NCI-H345 (cell line): ENCODE results near the gene PHC3.

Experiments used
- DNase-seq: peaks from one replicate; lab custom pipeline; 2025; lab: John Stamatoyannopoulos, UW

PHC3 gene

DNA sequence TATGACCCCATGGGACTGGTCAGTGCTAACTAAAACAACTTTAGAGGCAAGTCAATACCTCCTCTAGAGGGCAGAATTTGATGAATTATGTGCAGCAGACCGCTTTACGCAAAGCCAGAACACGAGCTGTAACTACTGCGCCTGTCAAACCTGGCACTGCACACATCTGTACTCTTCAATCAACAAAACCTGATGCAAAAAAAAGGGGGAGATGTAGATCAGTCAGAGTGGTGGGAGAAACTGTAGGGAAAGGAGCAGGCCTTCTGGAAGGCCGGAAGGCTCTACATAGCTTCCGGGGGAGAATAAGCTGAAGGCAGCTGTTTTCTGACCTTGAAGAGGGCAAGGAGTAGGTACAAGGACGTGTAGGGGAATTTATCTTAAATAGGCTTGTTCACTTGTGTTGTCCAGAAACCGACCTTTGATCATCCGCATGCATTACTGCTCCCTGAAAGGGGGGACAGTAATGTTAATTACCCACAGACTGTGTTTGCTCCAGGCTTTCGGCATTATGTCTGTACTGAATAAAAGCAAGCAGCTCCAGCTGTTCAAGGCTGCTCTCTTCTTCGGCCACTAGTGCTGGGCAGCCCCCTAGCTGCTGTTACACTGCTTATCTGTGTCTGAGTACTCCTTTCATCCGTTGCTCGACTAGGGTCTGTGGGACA is 102.8 kb downstream of the PHC3 start:
- DNase-seq: no peak

- no peak for DNase-seq
Measured at GRCh38 chr3:170077361-170077760, 104.2 kb downstream of the PHC3 start.

DNA sequence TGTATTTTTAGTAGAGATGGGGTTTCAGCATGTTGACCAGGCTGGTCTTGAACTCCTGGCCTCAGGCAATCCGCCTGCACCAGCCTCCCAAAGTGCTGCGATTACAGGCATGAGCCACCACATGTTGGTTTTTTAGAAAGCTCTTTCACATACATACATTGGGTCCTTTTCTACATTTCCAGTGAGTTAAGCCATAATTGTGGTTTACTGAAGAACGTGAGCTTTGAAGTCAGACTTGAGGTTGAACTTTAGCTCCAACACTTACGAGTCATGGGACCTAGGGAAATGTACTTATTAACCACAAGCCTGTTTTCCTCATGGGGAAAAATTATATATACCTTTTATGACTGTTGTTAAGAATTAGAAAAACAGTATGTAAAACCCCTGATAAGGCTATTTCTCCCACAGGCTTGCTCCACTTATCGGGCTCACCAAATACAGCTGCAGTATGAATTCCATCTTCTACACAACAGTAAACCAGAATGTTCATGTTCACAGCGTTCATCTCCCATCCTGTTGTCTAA is 104.8 kb downstream of the PHC3 start:
- no peak for DNase-seq

- DNase-seq: no peak
Measured at GRCh38 chr3:170075441-170076091, 106.0 kb downstream of the PHC3 start.

DNA sequence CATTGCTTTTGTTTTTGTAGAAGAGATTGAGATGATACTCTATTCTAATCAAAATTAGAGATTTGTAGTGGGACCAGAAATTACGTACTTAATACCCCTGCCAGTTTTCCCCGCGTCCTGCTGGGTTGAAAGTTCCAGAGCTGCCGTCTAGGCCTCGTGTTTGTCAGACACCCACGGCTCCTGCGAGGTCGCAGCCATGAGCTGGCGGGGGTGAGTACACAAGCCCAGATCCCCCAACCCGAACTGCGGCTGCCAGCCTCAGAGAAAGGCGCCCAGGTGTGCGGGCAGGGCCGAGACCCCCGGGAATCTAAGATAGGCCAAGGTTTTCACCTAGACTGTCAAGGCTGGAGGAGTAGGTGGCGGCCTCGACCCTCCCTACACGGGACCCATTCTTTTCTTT is 117.4 kb downstream of the PHC3 start:
- no peak for DNase-seq

DNA sequence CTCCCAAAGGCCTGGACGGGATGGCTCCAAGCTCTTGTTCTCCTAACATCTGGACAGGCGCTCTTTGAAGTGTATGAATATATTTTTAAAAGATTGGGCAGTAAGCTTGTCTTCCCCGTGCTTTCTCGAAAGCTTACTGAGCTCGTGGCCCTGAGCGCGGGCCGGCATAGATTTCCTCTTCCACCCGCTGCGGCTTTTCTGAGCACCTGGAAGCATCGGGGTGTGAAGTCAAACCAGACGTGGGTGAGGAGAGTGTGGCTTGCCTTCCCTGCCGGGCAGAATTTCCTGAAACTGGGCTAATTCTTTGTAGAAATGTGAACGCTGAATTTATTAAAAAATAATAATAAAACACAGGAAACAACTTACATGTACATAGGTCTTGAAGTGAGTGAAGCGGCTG is 117.8 kb downstream of the PHC3 start:
- DNase-seq: no peak

DNA sequence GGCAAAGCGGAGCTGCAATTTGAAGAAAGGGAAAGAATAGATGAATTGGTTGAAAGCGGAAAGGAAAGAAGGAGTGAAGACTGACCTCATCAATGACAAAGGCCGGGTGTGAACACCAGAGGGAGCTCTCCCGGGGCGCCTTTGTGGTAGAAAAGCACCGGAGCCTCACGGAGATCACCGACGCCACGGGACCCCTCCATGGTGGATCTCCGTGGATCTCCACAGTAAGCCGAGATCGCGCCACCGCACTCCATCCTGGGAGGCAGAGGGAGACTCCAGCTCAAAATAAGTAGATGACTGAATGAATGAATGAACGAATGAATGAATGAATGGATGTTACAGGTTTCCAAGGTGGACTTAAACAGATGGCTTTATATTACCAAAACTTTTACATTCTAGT is 118.8 kb downstream of the PHC3 start:
- no peak for DNase-seq

- no peak for DNase-seq
Measured at GRCh38 chr3:170062068-170062467, 119.5 kb downstream of the PHC3 start.

DNA sequence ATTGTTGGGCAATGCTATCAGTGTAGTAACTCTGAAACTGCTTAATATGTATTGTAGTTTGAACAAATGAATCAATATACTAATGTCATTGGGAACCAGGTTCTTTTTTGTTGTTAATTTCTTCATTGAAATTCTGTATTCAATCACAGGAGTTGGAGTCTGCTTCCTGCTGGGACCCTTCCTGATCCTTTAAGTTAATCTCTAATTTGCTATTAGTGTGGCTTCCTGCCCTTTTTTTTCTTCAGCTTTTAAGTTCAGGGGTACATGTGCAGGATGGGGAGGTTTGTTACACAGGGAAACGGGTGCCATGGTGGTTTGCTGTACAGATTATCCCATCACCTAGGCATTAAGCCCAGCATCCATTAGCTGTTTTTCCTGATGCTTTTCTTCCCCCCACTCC is 122.1 kb downstream of the PHC3 start:
- DNase-seq: no peak

DNA sequence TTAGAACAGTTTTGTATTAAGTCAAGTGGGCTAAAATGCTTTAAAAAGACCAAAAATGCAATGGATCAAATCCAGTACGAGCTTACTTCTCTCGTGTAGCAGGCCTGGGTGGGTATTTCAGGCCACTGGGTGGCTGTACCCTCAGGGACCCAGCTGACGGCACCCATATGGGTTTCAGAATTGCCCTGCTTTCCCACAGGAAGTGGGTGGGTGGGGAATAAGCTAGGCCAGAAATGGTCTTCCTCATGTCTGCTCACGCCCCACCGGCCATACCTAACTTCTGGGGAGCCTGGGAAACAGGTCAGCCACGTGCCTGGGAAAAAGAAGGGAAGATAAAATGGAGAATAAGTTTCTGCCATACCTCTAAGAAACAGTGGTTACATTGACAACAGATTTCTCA is 123.4 kb downstream of the PHC3 start:
- no peak for DNase-seq

GRCh38 chr3:170057550-170057949 is 124.0 kb downstream of the PHC3 start:
- DNase-seq: no peak

GRCh38 chr3:170056710-170057454 is 124.7 kb downstream of the PHC3 start:
- no peak for DNase-seq

GRCh38 chr3:170055209-170055608 is 126.3 kb downstream of the PHC3 start:
- DNase-seq: no peak

DNA sequence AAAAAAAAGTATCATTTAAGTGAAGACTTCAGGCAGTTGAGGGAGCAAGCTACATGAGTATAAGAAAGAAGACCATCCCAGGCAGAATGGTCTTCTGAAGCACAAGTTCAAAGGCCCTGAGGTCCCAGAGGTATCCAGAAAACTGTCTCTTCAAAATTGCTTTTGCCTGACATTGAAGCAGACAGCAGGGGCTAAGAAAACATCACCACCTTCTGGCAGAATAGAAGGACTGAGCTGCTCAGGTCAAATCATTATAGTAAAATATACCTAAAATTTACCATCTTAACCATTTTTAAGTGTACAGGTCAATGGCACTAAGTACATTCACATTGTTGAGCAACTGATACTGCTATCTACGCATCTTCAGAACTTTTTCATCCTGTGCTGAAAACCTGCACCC is 127.3 kb downstream of the PHC3 start:
- no peak for DNase-seq

DNA sequence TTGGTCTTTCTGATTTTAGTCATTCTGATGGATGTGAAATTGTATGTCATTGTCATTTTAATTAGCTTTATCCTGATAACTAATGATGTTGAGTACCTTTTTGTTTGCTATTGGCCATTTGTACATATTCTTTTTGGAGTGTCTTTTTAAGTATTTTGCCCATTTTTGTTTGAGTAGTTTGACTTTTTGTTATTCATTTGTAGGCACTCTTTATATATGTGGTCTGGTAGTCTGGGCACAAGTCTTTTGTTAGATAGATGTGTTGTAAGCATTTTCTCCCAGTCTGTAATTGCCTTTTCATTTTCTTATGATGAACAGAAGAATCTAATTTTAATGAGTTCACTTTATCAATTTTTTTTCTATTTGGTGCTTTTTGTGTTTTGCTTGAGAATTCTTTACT is 129.1 kb downstream of the PHC3 start:
- no peak for DNase-seq

DNA sequence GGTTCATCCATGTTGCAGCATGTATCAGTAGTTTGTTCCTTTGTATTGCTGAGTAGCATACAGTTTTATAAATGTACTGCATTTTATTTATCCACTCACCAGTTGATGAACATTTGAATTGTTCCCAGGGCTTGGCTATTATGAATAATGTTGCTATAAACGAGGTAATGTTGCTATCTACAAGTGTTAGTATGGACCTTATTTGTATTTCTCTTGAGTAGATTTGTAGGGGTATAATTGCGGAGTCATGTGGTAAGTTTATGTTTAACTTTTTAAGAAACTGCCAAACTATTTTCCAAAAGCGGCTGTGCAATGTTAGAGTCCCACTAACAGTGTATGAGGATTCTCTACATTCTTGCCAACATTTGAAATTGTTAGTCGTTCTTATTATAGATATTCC is 130.8 kb downstream of the PHC3 start:
- no peak for DNase-seq

DNA sequence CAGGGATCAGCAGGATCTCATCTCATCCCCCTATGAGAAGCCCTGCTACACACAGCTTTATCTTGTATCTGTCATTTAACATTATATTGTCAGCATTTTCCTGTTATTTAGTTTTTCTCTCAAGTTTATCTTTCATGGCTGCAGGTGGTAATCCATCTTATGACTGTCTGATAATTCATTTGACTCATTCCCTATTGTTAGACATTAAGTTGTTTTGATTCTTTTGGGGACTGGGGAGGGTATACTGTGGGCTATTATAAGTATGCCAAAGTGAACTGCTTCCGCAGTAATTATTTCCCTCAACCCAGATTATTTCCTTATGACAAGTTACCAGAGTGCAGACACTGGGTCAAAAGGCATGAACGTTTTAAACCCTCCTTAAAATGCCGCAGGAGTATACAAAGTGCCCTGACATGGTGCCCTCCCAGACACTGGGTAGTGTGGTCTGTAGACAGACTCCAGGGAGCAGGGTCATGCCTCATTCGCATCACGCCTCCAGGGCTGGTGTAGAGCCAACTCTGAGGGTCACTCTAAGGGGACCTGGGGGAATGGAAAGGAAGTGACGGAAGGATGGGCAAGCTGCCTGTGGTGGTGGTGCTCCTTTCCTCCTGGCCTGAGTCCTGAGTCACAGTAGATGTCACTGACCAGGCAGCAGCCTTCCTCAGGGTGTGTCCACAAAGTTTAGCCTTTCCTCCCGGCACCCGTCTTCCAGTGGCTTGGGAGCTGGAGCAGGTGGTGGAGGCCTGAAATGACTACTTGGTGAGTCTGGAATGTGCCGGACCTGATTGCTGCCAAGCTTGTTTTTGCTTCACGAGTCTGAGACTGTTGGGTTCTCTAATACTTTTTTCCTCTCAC is 132.2 kb downstream of the PHC3 start:
- DNase-seq: no peak

DNA sequence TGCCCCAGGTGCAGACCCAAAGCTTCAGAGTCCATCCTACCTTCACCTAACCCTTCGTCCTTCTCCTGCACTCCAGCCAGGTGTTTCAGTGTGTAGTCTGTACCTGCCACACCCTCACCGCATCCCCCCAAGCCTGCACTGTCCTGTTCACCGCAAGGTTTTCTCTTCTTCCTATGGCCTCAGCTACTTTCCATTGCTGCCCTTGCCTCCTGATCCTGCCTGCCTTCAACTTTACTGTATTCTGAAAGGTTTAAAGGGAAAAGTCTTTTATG is 134.5 kb downstream of the PHC3 start:
- DNase-seq: no peak

DNA sequence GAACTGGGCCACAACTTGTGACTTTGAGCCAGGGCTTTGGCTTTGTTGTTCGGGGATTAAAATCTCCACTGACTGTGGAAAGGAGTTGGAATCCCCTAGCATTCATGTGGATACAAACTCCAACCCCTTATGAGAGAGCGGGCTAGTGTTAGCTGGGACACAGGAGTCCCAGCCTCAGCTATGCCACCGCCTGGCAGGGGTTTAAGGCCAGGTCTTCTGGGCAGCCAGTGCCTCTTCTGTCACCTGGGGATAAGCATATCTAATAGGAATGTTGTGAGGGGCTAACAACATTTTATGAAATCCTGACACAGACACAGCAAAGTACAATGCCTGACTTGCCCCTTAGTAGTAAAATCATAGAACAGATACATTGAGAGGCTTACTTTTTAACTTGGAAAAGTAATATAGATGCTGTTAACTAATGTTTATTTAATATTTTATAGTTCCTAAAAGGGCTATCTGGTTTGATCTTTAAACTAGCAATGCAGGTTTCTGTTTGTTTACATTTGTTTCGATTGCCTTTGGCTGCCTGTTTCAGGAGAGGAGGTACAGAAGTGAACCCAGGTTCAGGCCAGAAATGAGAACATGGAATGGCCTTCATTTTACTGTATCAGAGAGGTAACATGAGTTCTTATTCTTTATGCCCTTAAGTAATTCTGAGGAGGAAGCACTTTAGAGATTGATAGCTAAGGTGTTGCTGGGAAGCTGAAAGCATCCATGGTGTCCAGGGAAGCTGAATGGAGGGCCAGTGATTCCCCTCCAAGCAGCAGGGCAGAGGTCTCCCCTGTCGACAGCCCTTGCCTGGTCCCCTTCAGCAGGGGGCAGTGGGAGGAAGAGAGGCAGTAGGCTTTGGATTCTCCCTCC is 135.0 kb downstream of the PHC3 start:
- DNase-seq: no peak

DNA sequence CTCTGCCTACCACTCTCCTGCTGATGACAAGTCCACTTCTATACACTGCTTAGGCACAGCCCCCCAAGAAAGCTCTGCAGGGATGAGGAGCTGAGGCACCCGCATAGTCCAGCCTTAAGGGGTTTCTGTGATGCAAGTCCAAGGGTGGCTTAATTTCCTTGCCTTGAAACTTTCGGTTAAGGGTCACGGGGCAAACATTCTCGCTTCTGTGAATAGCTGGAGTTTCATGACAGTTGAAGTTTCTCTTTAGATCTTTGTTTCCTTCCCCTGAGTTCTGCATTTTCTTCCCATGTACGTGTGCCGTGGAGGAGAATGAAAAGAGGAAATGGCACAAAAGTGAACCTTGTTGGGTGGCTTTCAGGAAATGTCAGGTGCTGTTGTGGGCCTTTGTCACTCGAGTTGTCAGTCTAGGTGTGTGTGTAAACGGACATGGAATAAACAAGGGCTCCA is 136.7 kb downstream of the PHC3 start:
- no peak for DNase-seq

- no peak for DNase-seq
Measured at GRCh38 chr3:170044271-170044670, 137.3 kb downstream of the PHC3 start.
